ENCODE data around the gene KLK14.
A peak's percentile ranks its signal among the peaks of the same experiment; 100 is the strongest.

The KLK14 gene

GRCh38 chr19:51122112-51122981, 39.7 kb upstream of the KLK14 start:
- in situ Hi-C loops (cut with HindIII; ENCODE audit: low pct_ligation_motif_present, low sequenced_read_pairs): no loop called here
- Histone ChIP-seq H3K27ac (peak overlapping the region; percentile 47), H3K4me3 (ENCODE audit: low read depth, low read length) (no peak overlapping the region), H3K36me3 (replicated peaks) (no peaks in the 10 kb centered on the region), H3K27me3 (replicated peaks) (no peaks in the 10 kb centered on the region)
- peak; percentile 38 for DNase-seq
- TF ChIP-seq CTCF (IDR thresholded peaks at IDR 0.05; ENCODE audit: low read depth, low read length, missing control alignments): no peak

GRCh38 chr19:51121257-51121656, 38.6 kb upstream of the KLK14 start:
- Histone ChIP-seq H3K4me3 (ENCODE audit: low read depth, low read length) (no peak overlapping the region), H3K27ac (no peak overlapping the region), H3K36me3 (replicated peaks) (no peaks in the 10 kb centered on the region), H3K27me3 (replicated peaks) (no peaks in the 10 kb centered on the region)
- no peak for TF ChIP-seq CTCF (IDR thresholded peaks at IDR 0.05; ENCODE audit: low read depth, low read length, missing control alignments)
- no peak for DNase-seq
- in situ Hi-C loops (cut with HindIII; ENCODE audit: low pct_ligation_motif_present, low sequenced_read_pairs): no loop called here

- no peak overlapping the region for H3K27ac ChIP-seq
- TF ChIP-seq CTCF (IDR thresholded peaks at IDR 0.05; ENCODE audit: low read depth, low read length, missing control alignments): no peak
- no peaks in the 10 kb centered on the region for H3K27me3 ChIP-seq (replicated peaks)
- H3K4me3 ChIP-seq (ENCODE audit: low read depth, low read length): no peak overlapping the region
- DNase-seq: no peak
- H3K36me3 ChIP-seq (replicated peaks): no peaks in the 10 kb centered on the region
- in situ Hi-C loops (cut with HindIII; ENCODE audit: low pct_ligation_motif_present, low sequenced_read_pairs): no loop called here
Measured at GRCh38 chr19:51120160-51120559, 37.5 kb upstream of the KLK14 start.

- Histone ChIP-seq H3K4me3 (ENCODE audit: low read depth, low read length) (no peak overlapping the region), H3K27ac (no peak overlapping the region), H3K27me3 (replicated peaks) (no peaks in the 10 kb centered on the region), H3K36me3 (replicated peaks) (no peaks in the 10 kb centered on the region)
- no peak for TF ChIP-seq CTCF (IDR thresholded peaks at IDR 0.05; ENCODE audit: low read depth, low read length, missing control alignments)
- in situ Hi-C loops (cut with HindIII; ENCODE audit: low pct_ligation_motif_present, low sequenced_read_pairs): no loop called here
- no peak for DNase-seq
Measured at GRCh38 chr19:51119611-51120010, 36.9 kb upstream of the KLK14 start.

GRCh38 chr19:51119101-51119500, 36.4 kb upstream of the KLK14 start:
- Histone ChIP-seq H3K36me3 (replicated peaks) (no peaks in the 10 kb centered on the region), H3K27ac (no peak overlapping the region), H3K4me3 (ENCODE audit: low read depth, low read length) (no peak overlapping the region), H3K27me3 (replicated peaks) (no peaks in the 10 kb centered on the region)
- no peak for TF ChIP-seq CTCF (IDR thresholded peaks at IDR 0.05; ENCODE audit: low read depth, low read length, missing control alignments)
- in situ Hi-C loops (cut with HindIII; ENCODE audit: low pct_ligation_motif_present, low sequenced_read_pairs): no loop called here
- DNase-seq: no peak
